HG02884 (cell line): ENCODE measurements around the gene RNF187.

Source experiments
- ATAC-seq: cut with Tn5 transposase; IDR thresholded peaks from one replicate; pipeline ENCODE4 v1.9.1; 2021; ENCODE audit warnings: mild to moderate bottlenecking, moderate library complexity; ENCODE audit not compliant: unreplicated experiment

The RNF187 gene

DNA sequence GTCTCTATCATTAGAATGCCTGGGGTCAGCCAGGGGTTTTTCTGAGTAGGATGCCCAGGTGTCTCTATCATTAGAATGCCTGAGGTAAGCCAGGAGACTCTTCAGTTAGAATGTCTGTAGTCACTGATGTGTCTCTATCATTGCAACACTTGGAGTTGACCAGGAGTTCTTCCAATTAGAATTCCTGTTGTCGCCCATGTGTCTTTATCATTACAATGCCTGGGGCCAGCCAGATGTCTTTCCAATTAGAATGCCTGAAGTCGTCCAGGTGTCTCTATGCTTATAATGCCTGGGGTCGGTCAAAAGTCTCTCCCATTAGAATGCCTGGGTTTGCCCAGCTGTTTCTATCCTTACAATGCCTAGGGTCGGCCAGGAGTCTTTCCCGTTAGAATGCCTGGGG lies 55.8 kb downstream of the RNF187 start:
- no peak for ATAC-seq

DNA sequence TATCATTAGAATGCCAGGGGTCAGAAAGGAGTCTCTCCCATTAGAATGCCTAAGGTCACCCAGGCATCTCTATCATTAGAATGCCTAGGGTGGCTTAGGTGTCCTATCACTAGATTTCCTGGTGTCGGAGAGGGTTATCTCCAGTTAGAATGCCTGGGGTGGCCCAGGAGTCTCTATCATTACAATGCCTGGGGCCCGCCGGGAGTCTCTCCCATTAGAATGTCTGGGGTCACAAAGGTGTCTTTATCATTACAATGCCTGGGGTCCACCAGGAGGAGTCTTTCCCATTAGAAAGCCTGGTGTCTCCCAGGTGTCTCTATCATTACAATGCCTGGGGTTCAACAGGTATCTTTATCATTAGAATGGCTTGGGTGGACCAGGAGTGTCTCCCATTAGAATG lies 56.2 kb downstream of the RNF187 start:
- no peak for ATAC-seq

DNA sequence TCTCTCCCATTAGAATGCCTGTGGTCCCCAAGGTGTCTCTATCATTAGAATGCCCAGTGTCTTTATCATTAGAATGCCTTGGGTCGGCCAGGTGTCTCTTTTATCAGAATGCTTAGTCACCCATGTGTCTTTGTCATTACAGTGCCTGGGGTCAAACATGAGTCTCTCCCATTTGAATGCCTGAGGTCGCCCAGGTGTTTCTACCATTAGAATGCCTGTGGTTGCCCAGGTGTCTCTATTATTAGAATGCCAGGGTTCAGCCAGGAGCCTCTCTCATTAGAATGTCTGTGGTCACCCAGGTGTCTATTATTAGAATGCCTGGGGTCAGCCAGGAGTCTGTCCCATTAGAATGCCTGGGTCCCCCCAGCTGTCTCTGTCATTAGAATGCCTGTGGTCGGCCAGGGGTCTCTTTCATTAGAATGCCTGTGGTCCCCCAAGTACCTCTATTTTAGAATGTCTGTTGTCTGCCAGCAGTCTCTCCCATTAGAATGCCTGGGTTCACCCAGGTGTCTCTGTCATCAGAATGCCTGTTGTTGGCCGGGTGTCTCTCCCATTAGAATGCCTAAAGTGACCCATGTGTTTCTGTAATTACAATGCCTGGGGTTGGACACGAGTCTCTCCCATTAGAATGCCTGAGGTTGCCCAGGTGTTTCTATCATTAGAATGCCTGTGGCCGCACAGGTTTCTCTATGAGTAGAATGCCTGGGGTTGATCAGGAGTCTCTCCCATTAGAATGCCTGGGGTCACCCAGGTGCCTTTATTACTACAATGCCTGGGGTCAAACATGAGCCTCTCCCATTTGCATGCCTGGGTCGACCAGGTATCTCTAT lies 57.1 kb downstream of the RNF187 start:
- ATAC-seq = no peak

DNA sequence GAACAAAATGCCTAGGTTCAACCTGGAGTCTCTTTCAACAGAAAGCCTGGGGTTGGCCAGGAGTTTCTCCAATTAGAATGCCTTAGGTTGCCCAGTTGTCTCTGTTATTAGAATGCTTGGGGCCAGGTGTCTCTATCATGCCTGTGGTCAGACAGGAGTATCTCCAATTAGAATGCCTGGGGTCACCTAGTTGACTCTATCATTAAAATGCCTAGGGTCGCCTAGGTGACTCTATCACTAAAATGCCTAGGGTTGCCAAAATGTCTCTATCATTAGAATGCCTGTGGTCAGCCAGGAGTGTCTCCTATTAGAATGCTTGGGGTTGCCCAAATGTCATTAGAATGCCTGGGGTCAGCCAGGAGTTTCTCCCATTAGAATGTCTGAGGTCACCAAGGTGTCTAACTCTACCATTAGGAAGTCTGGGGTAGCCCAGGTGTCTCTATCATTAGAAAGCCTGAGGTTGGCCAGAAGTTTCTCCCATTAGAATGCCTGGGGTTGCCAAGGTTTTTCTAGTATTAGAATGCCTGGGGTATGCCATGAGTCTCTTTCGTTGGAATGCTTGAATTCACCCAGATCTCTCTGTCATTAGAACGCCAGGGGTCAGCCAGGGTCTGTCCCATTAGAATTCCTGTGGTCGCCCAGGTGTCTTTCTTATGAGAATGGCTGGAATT lies 57.9 kb downstream of the RNF187 start:
- ATAC-seq = no peak
